ENCODE measurements around the gene FAT1.

Gene FAT1

DNA sequence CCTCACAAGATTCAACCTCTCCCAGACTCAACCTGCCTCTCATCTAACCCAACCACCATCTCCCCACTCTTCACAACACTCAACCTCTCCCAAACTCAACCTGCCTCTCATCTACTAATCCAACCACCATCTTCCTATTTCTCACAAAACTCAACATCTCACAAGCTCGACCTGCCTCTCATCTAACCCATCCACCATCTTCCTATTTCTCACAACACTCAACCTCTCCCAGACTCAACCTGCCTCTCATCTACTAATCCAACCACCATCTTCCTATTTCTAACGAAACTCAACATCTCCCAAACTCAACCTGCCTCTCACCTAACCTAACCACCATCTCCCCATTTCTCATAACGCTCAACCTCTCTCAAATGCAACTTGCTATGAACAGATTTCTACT lies 29.8 kb downstream of the FAT1 start:
- no peak overlapping the region for H2BK120ac ChIP-seq (ENCODE audit: low read depth, low read length)
- no peaks in the 10 kb centered on the region for H3K27me3 ChIP-seq (ENCODE audit: control insufficient read depth in 3 of 3, insufficient read depth in 3 of 3, low read depth in 1 of 3, low read length in 3 of 3)
- H3K79me1 ChIP-seq (ENCODE audit: low read depth, low read length) = no peaks in the 10 kb centered on the region
- 100% methylated on average over 3 of the region's 3 CpGs for WGBS, 2 donors (ENCODE audit: extremely low coverage in 2 of 2, insufficient read length in 2 of 2, insufficient replicate concordance in 1 of 2)
- no peak overlapping the region for H2AK5ac ChIP-seq (ENCODE audit: low read depth, low read length)
- no peak overlapping the region for H2BK15ac ChIP-seq (ENCODE audit: low read length)
- no peak overlapping the region for H3K4me2 ChIP-seq (ENCODE audit: insufficient read depth, low read length, poor library complexity, severe bottlenecking)
- no peak overlapping the region for H2BK5ac ChIP-seq (ENCODE audit: low read length)
- no peak overlapping the region for H3K18ac ChIP-seq (ENCODE audit: low read length)
- H3K36me3 ChIP-seq (replicated peaks in 1 of 2; ENCODE audit: control insufficient read depth in 2 of 2, insufficient read depth in 2 of 2, low read length in 2 of 2) = peaks cover 6 to 65% of the 10 kb centered on the region in 2 donors
- H2BK12ac ChIP-seq (ENCODE audit: low read length) = no peak overlapping the region
- no peak overlapping the region for H3K27ac ChIP-seq (replicated peaks; ENCODE audit: low read length)
- no peak overlapping the region for H4K8ac ChIP-seq (ENCODE audit: low read depth, low read length)
- H3K9ac ChIP-seq (ENCODE audit: low read depth, low read length, poor library complexity) = no peak overlapping the region
- H3K14ac ChIP-seq (ENCODE audit: low read length) = no peak overlapping the region
- no peak overlapping the region for H2AFZ ChIP-seq (ENCODE audit: low read length)
- DNase-seq (ENCODE audit: low spot score) = no peak
- H3K23ac ChIP-seq (ENCODE audit: low read depth, low read length, poor library complexity) = no peak overlapping the region
- no peak overlapping the region for H4K91ac ChIP-seq (ENCODE audit: low read depth, low read length, poor library complexity)
- H3K4me3 ChIP-seq (ENCODE audit: low read length in 2 of 2) = no peak overlapping the region
- H3K9me3 ChIP-seq (replicated peaks in 1 of 2; ENCODE audit: control insufficient read depth in 2 of 2, insufficient read depth in 1 of 2, low read depth in 1 of 2, low read length in 2 of 2) = peaks cover 8 to 20% of the 10 kb centered on the region in 2 donors
- H3K4me1 ChIP-seq (ENCODE audit: control insufficient read depth in 2 of 2, insufficient read depth in 1 of 2, low read depth in 1 of 2, low read length in 2 of 2) = peaks cover 3 to 4% of the 10 kb centered on the region in 2 donors
- no peak overlapping the region for H3K4ac ChIP-seq (ENCODE audit: low read length)

GRCh38 chr4:186693159-186693815 lies 30.4 kb downstream of the FAT1 start:
- no peak overlapping the region for H2BK120ac ChIP-seq (ENCODE audit: low read depth, low read length)
- H2BK12ac ChIP-seq (ENCODE audit: low read length) = peak overlapping the region; percentile 2
- H4K91ac ChIP-seq (ENCODE audit: low read depth, low read length, poor library complexity) = peak overlapping the region; percentile 32
- peak overlapping the region; percentile 1 for H3K4ac ChIP-seq (ENCODE audit: low read length)
- no peak overlapping the region for H3K4me2 ChIP-seq (ENCODE audit: insufficient read depth, low read length, poor library complexity, severe bottlenecking)
- H2BK15ac ChIP-seq (ENCODE audit: low read length) = no peak overlapping the region
- peak overlapping the region; percentile 63 for H3K14ac ChIP-seq (ENCODE audit: low read length)
- no peak overlapping the region for H3K27ac ChIP-seq (replicated peaks; ENCODE audit: low read length)
- whole genome bisulfite sequencing, 2 donors (ENCODE audit: extremely low coverage in 2 of 2, insufficient read length in 2 of 2, insufficient replicate concordance in 1 of 2) = no CpG with 5 or more reads among the region's 17 CpGs
- peaks cover 5 to 10% of the 10 kb centered on the region in 2 donors for H3K4me1 ChIP-seq (ENCODE audit: control insufficient read depth in 2 of 2, insufficient read depth in 1 of 2, low read depth in 1 of 2, low read length in 2 of 2)
- H2AK5ac ChIP-seq (ENCODE audit: low read depth, low read length) = no peak overlapping the region
- H3K9ac ChIP-seq (ENCODE audit: low read depth, low read length, poor library complexity) = no peak overlapping the region
- H2BK5ac ChIP-seq (ENCODE audit: low read length) = no peak overlapping the region
- no peaks in the 10 kb centered on the region for H3K79me1 ChIP-seq (ENCODE audit: low read depth, low read length)
- no peaks in the 10 kb centered on the region for H3K27me3 ChIP-seq (ENCODE audit: control insufficient read depth in 3 of 3, insufficient read depth in 3 of 3, low read depth in 1 of 3, low read length in 3 of 3)
- no peak overlapping the region for H3K4me3 ChIP-seq (ENCODE audit: low read length in 2 of 2)
- no peak for DNase-seq (ENCODE audit: low spot score)
- peak overlapping the region; percentile 44 for H3K18ac ChIP-seq (ENCODE audit: low read length)
- H3K9me3 ChIP-seq (replicated peaks in 1 of 2; ENCODE audit: control insufficient read depth in 2 of 2, insufficient read depth in 1 of 2, low read depth in 1 of 2, low read length in 2 of 2) = peaks cover 8 to 14% of the 10 kb centered on the region in 2 donors
- peaks cover 5 to 59% of the 10 kb centered on the region in 2 donors for H3K36me3 ChIP-seq (replicated peaks in 1 of 2; ENCODE audit: control insufficient read depth in 2 of 2, insufficient read depth in 2 of 2, low read length in 2 of 2)
- no peak overlapping the region for H3K23ac ChIP-seq (ENCODE audit: low read depth, low read length, poor library complexity)
- H4K8ac ChIP-seq (ENCODE audit: low read depth, low read length) = no peak overlapping the region
- no peak overlapping the region for H2AFZ ChIP-seq (ENCODE audit: low read length)

DNA sequence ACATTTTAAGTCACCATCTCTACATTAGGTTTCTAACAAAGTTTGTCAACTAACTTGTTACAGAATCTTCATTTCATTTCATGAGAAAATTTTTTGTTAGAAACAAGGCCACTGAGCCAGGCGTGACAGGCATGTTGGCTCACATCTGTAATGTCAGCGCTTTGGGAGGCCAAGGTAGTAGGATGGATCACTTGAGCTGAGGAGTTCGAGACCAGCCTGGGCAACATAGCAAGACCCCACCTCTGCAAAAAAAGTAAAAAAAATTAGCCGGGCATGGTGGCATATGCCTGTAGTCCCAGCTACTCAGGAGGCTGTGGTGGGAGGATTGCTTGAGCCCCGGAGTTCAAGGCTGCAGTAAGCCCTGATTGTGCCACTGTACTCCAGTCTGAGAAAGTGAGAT lies 32.3 kb downstream of the FAT1 start:
- no peak overlapping the region for H4K91ac ChIP-seq (ENCODE audit: low read depth, low read length, poor library complexity)
- no peak overlapping the region for H3K27ac ChIP-seq (replicated peaks; ENCODE audit: low read length)
- no peak overlapping the region for H2BK120ac ChIP-seq (ENCODE audit: low read depth, low read length)
- no CpG with 5 or more reads among the region's 5 CpGs for WGBS, 2 donors (ENCODE audit: extremely low coverage in 2 of 2, insufficient read length in 2 of 2, insufficient replicate concordance in 1 of 2)
- peaks cover 6 to 8% of the 10 kb centered on the region in 2 donors for H3K9me3 ChIP-seq (replicated peaks in 1 of 2; ENCODE audit: control insufficient read depth in 2 of 2, insufficient read depth in 1 of 2, low read depth in 1 of 2, low read length in 2 of 2)
- no peak overlapping the region for H3K14ac ChIP-seq (ENCODE audit: low read length)
- H4K8ac ChIP-seq (ENCODE audit: low read depth, low read length) = no peak overlapping the region
- peaks cover 5 to 43% of the 10 kb centered on the region in 2 donors for H3K36me3 ChIP-seq (replicated peaks in 1 of 2; ENCODE audit: control insufficient read depth in 2 of 2, insufficient read depth in 2 of 2, low read length in 2 of 2)
- H3K4me1 ChIP-seq (ENCODE audit: control insufficient read depth in 2 of 2, insufficient read depth in 1 of 2, low read depth in 1 of 2, low read length in 2 of 2) = peaks cover 9 to 20% of the 10 kb centered on the region in 2 donors
- no peak overlapping the region for H2BK12ac ChIP-seq (ENCODE audit: low read length)
- no peak overlapping the region for H3K18ac ChIP-seq (ENCODE audit: low read length)
- DNase-seq (ENCODE audit: low spot score) = no peak
- no peak overlapping the region for H2AFZ ChIP-seq (ENCODE audit: low read length)
- no peak overlapping the region for H3K4me3 ChIP-seq (ENCODE audit: low read length in 2 of 2)
- H2AK5ac ChIP-seq (ENCODE audit: low read depth, low read length) = no peak overlapping the region
- no peaks in the 10 kb centered on the region for H3K79me1 ChIP-seq (ENCODE audit: low read depth, low read length)
- no peak overlapping the region for H3K4me2 ChIP-seq (ENCODE audit: insufficient read depth, low read length, poor library complexity, severe bottlenecking)
- no peak overlapping the region for H2BK5ac ChIP-seq (ENCODE audit: low read length)
- no peaks in the 10 kb centered on the region for H3K27me3 ChIP-seq (ENCODE audit: control insufficient read depth in 3 of 3, insufficient read depth in 3 of 3, low read depth in 1 of 3, low read length in 3 of 3)
- no peak overlapping the region for H2BK15ac ChIP-seq (ENCODE audit: low read length)
- H3K9ac ChIP-seq (ENCODE audit: low read depth, low read length, poor library complexity) = no peak overlapping the region
- no peak overlapping the region for H3K4ac ChIP-seq (ENCODE audit: low read length)
- no peak overlapping the region for H3K23ac ChIP-seq (ENCODE audit: low read depth, low read length, poor library complexity)

DNA sequence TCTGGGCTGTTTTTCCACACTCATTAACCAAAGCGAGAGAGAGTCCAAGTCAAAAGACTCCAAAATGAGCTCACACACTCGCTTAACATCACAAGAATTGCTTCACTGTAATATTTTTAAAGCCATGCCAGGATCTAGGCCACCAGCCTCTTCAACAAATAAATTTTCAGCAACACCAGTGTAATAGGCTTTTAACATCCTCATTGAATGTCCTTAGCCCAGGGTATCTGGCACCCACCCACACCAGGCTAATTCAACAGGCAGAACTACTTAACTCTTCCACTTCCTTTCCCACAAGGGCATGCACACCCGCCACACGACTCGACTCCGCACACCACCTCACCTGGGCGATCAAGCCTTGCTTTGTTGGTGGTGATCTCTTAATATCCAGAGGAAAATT lies 34.2 kb downstream of the FAT1 start:
- Histone ChIP-seq H3K4me2 (ENCODE audit: insufficient read depth, low read length, poor library complexity, severe bottlenecking) (no peak overlapping the region), H2BK120ac (ENCODE audit: low read depth, low read length) (no peak overlapping the region), H3K14ac (ENCODE audit: low read length) (no peak overlapping the region), H2BK12ac (ENCODE audit: low read length) (no peak overlapping the region), H2BK5ac (ENCODE audit: low read length) (no peak overlapping the region), H3K79me1 (ENCODE audit: low read depth, low read length) (no peaks in the 10 kb centered on the region), H3K27me3 (ENCODE audit: control insufficient read depth in 3 of 3, insufficient read depth in 3 of 3, low read depth in 1 of 3, low read length in 3 of 3) (no peaks in the 10 kb centered on the region), H2BK15ac (ENCODE audit: low read length) (no peak overlapping the region), H3K4ac (ENCODE audit: low read length) (no peak overlapping the region), H3K23ac (ENCODE audit: low read depth, low read length, poor library complexity) (no peak overlapping the region), H3K9ac (ENCODE audit: low read depth, low read length, poor library complexity) (no peak overlapping the region), H3K4me3 (ENCODE audit: low read length in 2 of 2) (no peak overlapping the region), H4K91ac (ENCODE audit: low read depth, low read length, poor library complexity) (no peak overlapping the region), H2AK5ac (ENCODE audit: low read depth, low read length) (no peak overlapping the region), H3K36me3 (replicated peaks in 1 of 2; ENCODE audit: control insufficient read depth in 2 of 2, insufficient read depth in 2 of 2, low read length in 2 of 2) (peaks cover 3 to 29% of the 10 kb centered on the region in 2 donors), H3K9me3 (replicated peaks in 1 of 2; ENCODE audit: control insufficient read depth in 2 of 2, insufficient read depth in 1 of 2, low read depth in 1 of 2, low read length in 2 of 2) (peaks cover 6 to 8% of the 10 kb centered on the region in 2 donors), H2AFZ (ENCODE audit: low read length) (no peak overlapping the region), H3K4me1 (ENCODE audit: control insufficient read depth in 2 of 2, insufficient read depth in 1 of 2, low read depth in 1 of 2, low read length in 2 of 2) (peaks cover 16 to 30% of the 10 kb centered on the region in 2 donors), H3K27ac (replicated peaks; ENCODE audit: low read length) (no peak overlapping the region), H3K18ac (ENCODE audit: low read length) (no peak overlapping the region), H4K8ac (ENCODE audit: low read depth, low read length) (no peak overlapping the region)
- DNase-seq (ENCODE audit: low spot score) = no peak
- no CpG with 5 or more reads among the region's 7 CpGs for WGBS, 2 donors (ENCODE audit: extremely low coverage in 2 of 2, insufficient read length in 2 of 2, insufficient replicate concordance in 1 of 2)
